Left lung (tissue), 10 donors: ENCODE results near the gene C8B. TPM values are rescaled to one million over a fixed set of nuclear protein-coding genes. Genes with fewer than 3 reads are reported as not detected.

ENCODE experiments used
- ATAC-seq: fragments of 200-7000 bp; cut with Tn5 transposase; one replicate; pipeline ENCODE4 v1.9.1; 2020; ENCODE audit warnings: moderate library complexity
- DNase-seq, 4 donors: peaks; one replicate each; pipeline ENCODE4 v3.0.0-alpha.2; 2013 to 2020
- H3K27ac ChIP-seq, 2 donors: fragments of 200-600 bp; sonication (generic) in 1 of 2; one replicate each; pipeline versions ENCODE4 v1.5.0 to v1.8.0; 2020 to 2021
- H3K27me3 ChIP-seq, 2 donors: fragments of 200-600 bp; sonication (generic) in 1 of 2; one replicate each; pipeline versions ENCODE4 v1.5.0 to v1.8.0; 2020 to 2021
- H3K36me3 ChIP-seq, 2 donors: fragments of 200-600 bp; sonication (generic) in 1 of 2; one replicate each; pipeline versions ENCODE4 v1.5.0 to v1.8.0; 2020 to 2021
- H3K4me1 ChIP-seq, 2 donors: fragments of 200-600 bp; one replicate each; pipeline ENCODE4 v1.8.0; 2021
- H3K4me3 ChIP-seq, 2 donors: fragments of 200-600 bp; sonication (generic) in 1 of 2; one replicate each; pipeline versions ENCODE4 v1.5.0 to v1.8.0; 2020 to 2021; ENCODE audit warnings: mild to moderate bottlenecking in 1 of 2
- H3K9me3 ChIP-seq, 2 donors: fragments of 200-600 bp; sonication (generic) in 1 of 2; one replicate each; pipeline versions ENCODE4 v1.5.0 to v1.8.0; 2020 to 2021
- intact Hi-C, 2 donors: fragments of 100-400 bp; cut with DNase I; formaldehyde crosslinking; loops; one replicate each; pipeline versions ENCODE4 v1.11.2 to v1.14.2; 2022
- polyA plus RNA-seq, 6 donors: library from polyadenylated mRNA; unstranded; fragments of 120-200 nt; gene quantifications; one replicate each; pipeline ENCODE4 v1.2.1, GENCODE V29; 2013; ENCODE audit not compliant: insufficient read length in 6 of 6
- total RNA-seq, 2 donors: library from RNA; stranded (reverse); fragmentation: NEBNext Ultra II Directional; extraction: Animal tissue kit (Norgen Biotek cat#: 25700); gene quantifications; one replicate each; pipeline ENCODE4 v1.2.1, GENCODE V29; 2021
- TF ChIP-seq, protein P1 (sequence below), 2 donors: fragments of 200-600 bp; sonication (generic) in 1 of 2; IDR thresholded peaks; one replicate each; pipeline versions ENCODE4 v1.5.0 to v1.8.0; 2021; ENCODE audit warnings: antibody characterized with exemption in 2 of 2
- donor health status: DM: no; HTN: yes; CAD: no.
- donor health status: DM: no; HTN: no; CAD: no.

The C8B gene
- total and polyA plus RNA-seq, 8 donors = 0.09 to 0.71 (median 0.18) TPM; not detected in 2

DNA sequence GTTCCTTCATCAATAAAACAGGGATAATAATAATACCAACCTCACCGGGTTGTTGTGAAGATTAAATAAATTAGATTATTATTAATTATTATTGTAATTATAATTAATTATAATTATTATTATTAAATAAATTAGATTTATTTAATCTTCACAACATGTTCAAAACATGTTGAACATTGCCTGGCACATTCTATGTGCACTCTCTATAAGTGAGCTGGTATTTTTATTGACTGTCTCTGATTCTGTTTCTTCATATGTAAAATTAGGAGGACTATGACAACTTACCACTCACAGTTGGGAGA is 834 bp upstream of the C8B start:
- intact Hi-C loops = no loop called here
- Histone ChIP-seq H3K27me3 (no peaks in the 10 kb centered on the region), H3K4me3 (no peak overlapping the region), H3K9me3 (no peaks in the 10 kb centered on the region), H3K36me3 (no peaks in the 10 kb centered on the region), H3K27ac (no peak overlapping the region), H3K4me1 (no peaks in the 10 kb centered on the region)
- DNase-seq (no peak), ATAC-seq (no peak)
- TF ChIP-seq, protein P1, sequence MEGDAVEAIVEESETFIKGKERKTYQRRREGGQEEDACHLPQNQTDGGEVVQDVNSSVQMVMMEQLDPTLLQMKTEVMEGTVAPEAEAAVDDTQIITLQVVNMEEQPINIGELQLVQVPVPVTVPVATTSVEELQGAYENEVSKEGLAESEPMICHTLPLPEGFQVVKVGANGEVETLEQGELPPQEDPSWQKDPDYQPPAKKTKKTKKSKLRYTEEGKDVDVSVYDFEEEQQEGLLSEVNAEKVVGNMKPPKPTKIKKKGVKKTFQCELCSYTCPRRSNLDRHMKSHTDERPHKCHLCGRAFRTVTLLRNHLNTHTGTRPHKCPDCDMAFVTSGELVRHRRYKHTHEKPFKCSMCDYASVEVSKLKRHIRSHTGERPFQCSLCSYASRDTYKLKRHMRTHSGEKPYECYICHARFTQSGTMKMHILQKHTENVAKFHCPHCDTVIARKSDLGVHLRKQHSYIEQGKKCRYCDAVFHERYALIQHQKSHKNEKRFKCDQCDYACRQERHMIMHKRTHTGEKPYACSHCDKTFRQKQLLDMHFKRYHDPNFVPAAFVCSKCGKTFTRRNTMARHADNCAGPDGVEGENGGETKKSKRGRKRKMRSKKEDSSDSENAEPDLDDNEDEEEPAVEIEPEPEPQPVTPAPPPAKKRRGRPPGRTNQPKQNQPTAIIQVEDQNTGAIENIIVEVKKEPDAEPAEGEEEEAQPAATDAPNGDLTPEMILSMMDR (IDR thresholded peaks at IDR 0.05) = no peak

- TF ChIP-seq, protein P1 (IDR thresholded peaks at IDR 0.05) = no peak
- no peak for ATAC-seq
- Histone ChIP-seq H3K4me3 (no peak overlapping the region), H3K27me3 (no peaks in the 10 kb centered on the region), H3K27ac (no peak overlapping the region), H3K36me3 (no peaks in the 10 kb centered on the region), H3K9me3 (no peaks in the 10 kb centered on the region), H3K4me1 (no peaks in the 10 kb centered on the region)
- intact Hi-C loops = no loop called here
- DNase-seq = no peak
These were observed 624 bp downstream of the C8B start for GRCh38 chr1:56965191-56965590.

- DNase-seq (no peak), ATAC-seq (no peak)
- Histone ChIP-seq H3K4me3 (no peak overlapping the region), H3K27me3 (no peaks in the 10 kb centered on the region), H3K27ac (no peak overlapping the region), H3K9me3 (no peaks in the 10 kb centered on the region), H3K4me1 (no peaks in the 10 kb centered on the region), H3K36me3 (no peaks in the 10 kb centered on the region)
- TF ChIP-seq, protein P1 (IDR thresholded peaks at IDR 0.05) = no peak
- intact Hi-C loops = no loop called here
These were observed 1.3 kb downstream of the C8B start for GRCh38 chr1:56964349-56965017.

- no peak for ATAC-seq
- intact Hi-C loops = no loop called here
These were observed 2.1 kb downstream of the C8B start for GRCh38 chr1:56963667-56964066.

GRCh38 chr1:56961426-56961825 is 4.4 kb downstream of the C8B start:
- ATAC-seq (no peak), DNase-seq (peak in 1 of 4 donors; percentile 5)
- Histone ChIP-seq H3K4me3 (no peak overlapping the region), H3K27me3 (no peaks in the 10 kb centered on the region), H3K27ac (no peak overlapping the region), H3K4me1 (no peaks in the 10 kb centered on the region), H3K9me3 (no peaks in the 10 kb centered on the region), H3K36me3 (no peaks in the 10 kb centered on the region)
- intact Hi-C loops = no loop called here
- TF ChIP-seq, protein P1 (IDR thresholded peaks at IDR 0.05) = no peak

More at GRCh38 chr1:56963667-56964066, 2.1 kb downstream of the C8B start:
- no peaks in the 10 kb centered on the region for H3K36me3 ChIP-seq
- H3K9me3 ChIP-seq = no peaks in the 10 kb centered on the region
- H3K27ac ChIP-seq = no peak overlapping the region
- TF ChIP-seq, protein P1 (IDR thresholded peaks at IDR 0.05) = no peak
- DNase-seq = no peak
- H3K4me1 ChIP-seq = no peaks in the 10 kb centered on the region
- no peaks in the 10 kb centered on the region for H3K27me3 ChIP-seq
- H3K4me3 ChIP-seq = no peak overlapping the region
